ENCODE data around the gene ENO1.
A peak's percentile ranks its signal among the peaks of the same experiment; 100 is the strongest.
"Not testable (repeated sequence)": the region's sequence is repeated elsewhere in the genome, so short reads cannot be mapped to it uniquely, and the experiment has no call there.

ENO1 gene

GRCh38 chr1:8847990-8848389 is 30.5 kb downstream of the ENO1 start:
- no peak for DNase-seq (ENCODE audit: low read depth in 2 of 3, low spot score in 2 of 3)

DNA sequence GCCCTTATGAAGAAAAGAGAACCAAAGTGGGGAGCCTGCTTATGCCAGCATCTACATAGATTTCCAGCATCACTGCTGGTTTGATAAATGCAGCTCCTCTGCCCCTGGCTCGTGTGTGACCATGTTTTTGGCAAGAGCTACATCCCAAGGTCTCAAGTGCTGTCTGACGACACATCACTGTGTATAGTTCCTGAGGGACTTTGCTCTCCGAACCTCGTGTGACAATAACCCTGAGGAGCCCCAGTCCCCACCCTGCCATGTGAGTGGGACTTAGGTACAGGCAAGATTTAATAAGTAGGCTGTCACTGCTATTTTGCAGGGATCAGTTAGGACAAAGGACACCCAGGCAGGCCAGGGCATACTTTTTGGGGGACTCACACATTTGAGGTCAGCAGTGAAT is 32.2 kb downstream of the ENO1 start:
- no peak for DNase-seq (ENCODE audit: low read depth in 2 of 3, low spot score in 2 of 3)

DNA sequence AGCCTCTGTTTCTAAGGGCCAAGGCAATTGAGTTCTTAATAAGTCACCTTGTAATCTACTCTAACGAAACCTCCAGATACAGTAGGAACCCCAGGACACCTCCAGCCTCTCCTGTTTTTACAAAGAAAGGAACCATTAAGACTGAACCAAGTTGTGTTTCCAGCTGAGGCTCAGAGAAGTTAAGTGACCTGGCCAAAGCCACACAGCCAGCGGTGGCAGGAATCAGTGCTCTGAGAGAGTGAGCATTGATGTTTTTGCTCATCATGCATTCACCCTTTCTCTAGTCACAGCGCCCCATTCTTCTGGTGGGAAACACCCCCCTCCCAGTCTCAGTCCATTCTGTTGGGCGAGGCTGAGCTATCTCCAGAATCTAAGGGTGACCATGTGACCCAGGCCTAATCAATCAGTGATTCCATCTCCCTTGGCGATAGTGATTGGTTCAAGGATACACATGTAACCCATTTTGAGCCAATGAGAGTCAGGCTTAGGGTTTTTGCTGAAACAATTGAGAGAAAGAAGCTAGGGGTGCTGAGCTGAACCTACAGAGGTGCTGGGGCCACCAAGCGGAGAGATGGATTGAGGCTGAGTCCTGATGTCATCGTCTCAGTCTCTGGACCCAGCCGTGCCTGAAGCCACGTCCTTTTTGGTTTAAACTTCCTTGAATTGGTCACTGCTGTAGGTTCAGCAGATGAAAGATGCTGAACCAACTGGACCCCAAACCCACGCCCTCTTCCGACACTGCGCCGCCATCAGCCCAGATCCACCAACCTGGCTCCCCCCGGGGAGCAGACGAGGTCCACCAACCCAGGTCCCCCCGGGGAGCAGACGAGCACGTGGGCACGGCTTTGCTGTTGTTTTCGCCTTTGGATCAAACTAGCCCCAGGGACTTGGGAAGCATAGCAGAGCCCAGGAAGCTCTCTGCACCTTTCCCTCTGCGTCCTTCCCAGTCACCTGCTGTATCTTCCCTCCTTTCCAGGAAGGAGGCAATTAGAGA is 33.1 kb downstream of the ENO1 start:
- DNase-seq (ENCODE audit: low read depth in 2 of 3, low spot score in 2 of 3) = no peak

DNA sequence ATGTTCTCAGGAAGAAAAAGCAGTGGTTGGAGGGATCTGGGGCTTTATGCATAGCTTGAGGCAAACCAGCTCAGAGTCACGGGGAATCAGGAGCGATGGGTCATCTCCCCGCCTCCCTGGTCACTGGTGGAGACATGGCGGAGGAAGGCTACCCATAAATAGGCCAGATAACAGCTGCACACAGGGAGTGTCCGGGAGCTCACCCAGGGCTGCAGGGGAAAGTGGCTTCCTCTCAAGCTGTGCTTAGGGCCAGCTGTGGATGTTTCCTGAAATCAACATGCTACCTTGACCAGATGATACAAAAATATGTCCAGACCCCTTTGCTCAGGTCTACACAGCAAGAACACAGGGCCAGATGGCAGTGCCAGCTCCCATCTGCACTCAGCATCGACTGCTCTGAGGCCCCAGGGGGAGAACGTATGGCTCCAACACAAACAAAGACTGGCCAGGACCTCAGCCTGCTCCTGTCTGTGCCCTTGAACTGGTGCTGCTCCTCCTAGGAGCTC is 33.9 kb downstream of the ENO1 start:
- DNase-seq (ENCODE audit: low read depth in 2 of 3, low spot score in 2 of 3) = no peak

DNA sequence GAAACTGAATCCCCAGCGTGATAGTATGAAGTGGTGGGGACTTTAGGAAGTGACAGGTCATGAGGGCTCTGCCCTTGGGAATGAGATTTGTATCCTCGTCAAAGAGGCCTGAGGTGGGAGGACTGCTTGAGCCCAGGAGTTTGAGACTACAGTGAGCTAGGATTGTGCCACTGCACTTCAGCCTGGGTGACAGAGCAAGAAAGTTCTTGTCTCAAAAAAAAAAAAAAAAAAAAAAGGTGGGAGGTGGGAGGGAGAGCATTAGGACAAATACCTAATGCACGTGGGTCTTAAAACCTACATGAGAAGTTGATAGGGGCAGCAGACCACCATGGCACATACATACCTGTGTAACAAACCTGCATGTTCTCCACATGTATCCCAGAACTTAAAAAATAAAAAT is 37.1 kb downstream of the ENO1 start:
- DNase-seq (ENCODE audit: low read depth in 2 of 3, low spot score in 2 of 3) = no peak

GRCh38 chr1:8839990-8840389 is 38.5 kb downstream of the ENO1 start:
- DNase-seq (ENCODE audit: low read depth in 2 of 3, low spot score in 2 of 3) = no peak

- no peak for DNase-seq (ENCODE audit: low read depth in 2 of 3, low spot score in 2 of 3)
Measured at GRCh38 chr1:8835941-8836643, 42.4 kb downstream of the ENO1 start.

GRCh38 chr1:8831340-8831739 is 47.1 kb downstream of the ENO1 start:
- DNase-seq (ENCODE audit: low read depth in 2 of 3, low spot score in 2 of 3) = no peak

- DNase-seq (ENCODE audit: low read depth in 2 of 3, low spot score in 2 of 3) = not testable (repeated sequence)
Measured at GRCh38 chr1:8830732-8831131, 47.8 kb downstream of the ENO1 start.

GRCh38 chr1:8825985-8826481 is 52.5 kb downstream of the ENO1 start:
- DNase-seq (ENCODE audit: low read depth in 2 of 3, low spot score in 2 of 3) = no peak

DNA sequence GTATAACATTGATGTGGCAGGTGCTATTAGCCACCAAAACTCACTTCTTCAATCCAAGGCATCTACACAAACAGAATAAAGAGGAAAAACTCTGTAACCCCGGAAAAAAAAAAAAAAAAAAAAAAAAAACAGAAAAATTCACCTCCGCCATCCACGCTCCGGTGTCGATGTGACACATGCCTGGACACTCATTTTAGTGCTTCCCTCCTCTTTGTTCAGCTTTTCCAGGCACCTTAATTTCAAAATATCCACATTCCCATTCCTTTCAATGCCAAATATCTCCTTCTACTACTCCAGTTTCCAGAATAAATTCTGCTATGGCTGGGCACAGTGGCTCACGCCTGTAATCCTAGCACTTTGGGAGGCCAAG is 55.2 kb downstream of the ENO1 start:
- DNase-seq (ENCODE audit: low read depth in 2 of 3, low spot score in 2 of 3) = no peak

DNA sequence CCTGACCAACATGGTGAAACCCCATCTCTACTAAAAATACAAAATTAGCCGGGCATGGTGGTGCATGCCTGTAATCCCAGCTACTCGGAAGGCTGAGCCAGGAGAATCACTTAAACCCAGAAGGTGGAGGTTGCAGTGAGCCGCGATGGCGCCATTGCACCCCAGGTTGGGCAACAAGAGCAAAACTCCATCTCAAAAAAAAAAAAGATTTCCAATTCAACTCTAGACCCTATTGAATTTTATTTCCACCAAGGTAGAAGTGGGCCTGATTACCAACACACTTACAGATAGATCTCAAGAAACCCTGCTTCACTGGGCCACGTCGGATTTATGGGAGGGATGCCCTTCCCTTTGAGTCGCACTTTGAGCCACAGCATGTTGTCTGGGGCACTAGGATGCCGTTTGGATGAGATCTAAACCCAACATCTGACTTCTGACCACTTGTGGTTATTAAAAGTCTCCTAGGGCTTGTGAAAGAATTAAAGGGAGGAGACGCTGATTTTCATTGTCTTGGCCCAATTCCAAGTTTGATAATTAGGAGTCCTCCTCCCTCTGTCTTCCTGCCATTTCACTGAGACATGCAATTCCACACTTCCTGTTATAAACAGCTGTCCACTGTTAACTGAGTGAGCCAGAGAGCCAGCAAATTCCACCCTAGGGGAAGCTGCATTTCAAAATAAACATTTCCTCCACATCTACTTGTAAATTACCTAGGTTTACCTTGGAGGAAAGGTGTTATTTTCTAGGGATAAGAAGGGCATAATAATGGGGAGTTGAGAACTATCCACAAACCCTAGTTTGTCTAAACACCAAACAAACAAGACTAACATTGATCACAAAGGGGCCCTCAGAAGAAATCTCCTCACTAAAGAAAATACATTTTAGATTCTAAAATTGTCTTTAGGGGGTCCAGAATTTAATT is 55.9 kb downstream of the ENO1 start:
- DNase-seq (ENCODE audit: low read depth in 2 of 3, low spot score in 2 of 3) = no peak

DNA sequence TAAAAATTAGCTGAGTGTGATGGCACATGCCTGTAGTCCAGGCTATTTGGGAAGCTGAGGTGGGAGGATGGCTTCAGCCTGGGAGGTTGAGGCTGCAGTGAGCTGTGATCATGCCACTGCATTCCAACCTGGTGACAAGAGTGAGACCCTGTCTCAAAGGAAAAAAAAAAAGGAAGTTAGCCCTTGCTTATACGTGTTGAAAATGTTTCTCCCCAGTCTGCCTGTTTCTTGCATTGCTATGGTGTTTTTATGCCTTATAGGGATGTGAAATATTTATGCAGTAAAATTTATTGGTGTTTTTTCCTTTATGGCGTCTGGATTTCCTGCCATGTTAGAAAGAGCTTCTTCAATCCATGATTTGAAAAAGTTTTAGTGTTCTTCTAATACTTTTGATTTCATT is 57.4 kb downstream of the ENO1 start:
- no peak for DNase-seq (ENCODE audit: low read depth in 2 of 3, low spot score in 2 of 3)

DNA sequence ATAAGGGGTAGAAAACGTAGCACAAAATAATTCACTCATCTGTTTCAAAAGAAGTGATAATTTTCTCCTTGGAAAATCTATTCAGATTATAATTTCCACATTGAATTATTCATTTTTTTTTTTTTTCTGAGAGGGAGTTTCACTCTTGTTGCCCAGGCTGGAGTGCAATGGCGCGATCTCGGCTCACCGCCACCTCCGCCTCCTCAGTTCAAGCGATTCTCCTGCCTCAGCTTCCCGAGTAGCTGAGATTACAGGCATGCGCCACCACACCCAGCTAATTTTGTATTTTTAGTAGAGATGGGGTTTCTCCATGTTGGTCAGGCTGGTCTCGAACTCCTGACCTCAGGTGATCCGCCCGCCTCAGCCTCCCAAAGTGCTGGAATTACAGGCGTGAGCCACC is 59.7 kb downstream of the ENO1 start:
- not testable (repeated sequence) for DNase-seq (ENCODE audit: low read depth in 2 of 3, low spot score in 2 of 3)

DNA sequence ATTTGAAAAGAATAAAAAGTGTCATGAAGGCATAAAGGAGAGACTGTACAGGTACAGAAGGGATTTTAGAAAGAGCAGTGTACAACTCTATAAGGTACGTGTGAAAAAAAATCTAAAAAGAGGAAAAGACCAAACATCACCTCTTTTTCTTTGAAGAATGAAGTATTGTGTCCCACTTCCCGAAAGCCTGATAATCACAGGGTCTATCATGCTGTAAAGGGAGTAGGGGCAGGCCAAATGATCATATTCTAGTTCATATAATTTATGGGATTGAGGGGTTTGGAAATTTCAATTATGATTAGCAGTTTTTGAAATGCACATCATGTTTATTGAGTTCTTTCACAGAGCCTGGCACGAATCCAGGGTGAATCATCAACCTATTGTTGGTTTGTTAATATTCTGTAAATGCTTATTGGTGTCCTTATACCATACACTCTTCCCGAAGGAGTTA is 60.1 kb downstream of the ENO1 start:
- DNase-seq (ENCODE audit: low read depth in 2 of 3, low spot score in 2 of 3) = no peak

DNA sequence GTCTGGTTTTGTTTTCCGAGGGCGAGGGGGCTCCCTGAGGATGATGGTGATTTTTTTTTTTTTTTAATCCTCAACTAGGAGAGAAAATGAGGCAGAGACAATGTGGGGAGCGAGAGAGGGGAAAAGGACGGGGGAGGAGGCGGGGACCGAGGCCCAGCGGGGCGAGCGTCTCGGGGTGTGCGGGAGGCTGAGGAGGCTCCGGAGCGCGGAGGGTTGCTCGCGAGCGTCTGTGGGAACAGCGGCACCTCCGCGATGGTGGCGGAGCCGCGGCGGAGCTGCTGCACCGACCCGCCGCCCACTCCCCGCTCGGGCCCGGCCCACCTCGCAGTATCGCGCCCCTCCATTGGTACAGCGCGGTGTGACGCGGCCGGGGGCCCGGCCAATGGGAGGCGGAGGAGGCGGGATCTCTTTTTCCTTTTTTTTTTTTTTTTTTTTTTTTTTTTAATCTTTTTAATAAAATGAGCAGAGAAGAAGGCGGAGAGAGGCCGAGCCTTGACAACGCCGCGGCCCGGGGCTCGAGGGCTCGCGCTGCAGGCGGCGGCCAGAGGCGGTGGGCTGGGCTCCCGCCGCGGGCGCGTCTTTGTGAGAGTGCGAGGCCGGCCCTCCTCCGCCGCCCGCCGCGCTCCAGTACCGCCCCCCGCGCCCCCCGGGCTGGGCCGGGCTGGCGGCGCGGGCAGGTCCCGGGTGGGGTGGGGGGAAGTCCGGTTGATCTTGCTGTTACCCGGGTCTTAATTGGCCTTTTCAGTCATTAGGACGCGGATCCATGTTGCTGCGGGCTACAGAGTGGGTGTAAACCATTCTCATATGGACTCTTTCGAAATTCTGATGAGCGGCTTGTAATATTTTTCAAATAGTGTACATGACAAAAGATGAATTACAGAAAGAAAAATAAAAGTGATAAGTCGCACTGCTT is 60.8 kb downstream of the ENO1 start, which contains the start of gene RERE:
Gene RERE, minus strand, starts transcription at position 229 of the 913 bp plus-strand sequence.
- peak; percentile 96 to 97 (median 96) for DNase-seq (ENCODE audit: low read depth in 2 of 3, low spot score in 2 of 3)

DNA sequence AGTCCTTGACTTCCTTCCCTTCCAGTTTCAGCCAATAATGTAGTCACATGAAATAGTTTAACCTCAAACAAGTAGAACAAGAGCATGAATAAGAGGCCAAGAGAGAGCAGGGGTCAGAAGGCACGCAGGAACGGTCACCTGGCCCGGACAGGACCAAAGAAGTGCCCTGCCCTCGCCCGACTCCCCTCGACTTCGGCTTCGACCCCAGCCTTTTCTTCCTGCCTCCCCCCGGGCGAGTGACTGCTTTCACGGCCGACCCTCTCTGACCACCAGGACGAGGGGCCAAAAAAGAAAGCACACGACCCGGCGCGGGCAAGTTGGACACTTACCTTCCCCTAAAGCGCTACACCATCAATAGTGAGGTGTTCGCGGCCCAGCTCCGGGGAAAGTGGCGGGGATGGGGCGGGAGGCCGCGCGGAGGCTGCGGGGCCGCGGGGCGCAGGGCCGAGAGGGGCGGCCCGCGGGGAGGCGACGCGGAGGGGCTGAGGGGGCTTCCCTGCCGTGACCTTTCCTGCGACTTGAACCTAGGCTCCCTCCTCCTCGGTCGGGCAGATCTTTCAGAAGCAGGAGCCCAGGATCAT is 61.6 kb downstream of the ENO1 start:
- peak in 2 of 3 experiments; percentile 12 to 13 for DNase-seq (ENCODE audit: low read depth in 2 of 3, low spot score in 2 of 3)

GRCh38 chr1:8816264-8816663 is 62.2 kb downstream of the ENO1 start:
- DNase-seq (ENCODE audit: low read depth in 2 of 3, low spot score in 2 of 3) = no peak

- no peak for DNase-seq (ENCODE audit: low read depth in 2 of 3, low spot score in 2 of 3)
Measured at GRCh38 chr1:8815582-8816151, 62.8 kb downstream of the ENO1 start.
